LNCAP (cell line): ENCODE data around the gene PLEKHO2.

Experiments
- TF ChIP-seq, protein P1 (sequence below): fragments of 450-650 bp; IDR thresholded peaks from 2 replicates; pipeline ENCODE4 v1.5.1; 2017; ENCODE audit warnings: mild to moderate bottlenecking

The PLEKHO2 gene

DNA sequence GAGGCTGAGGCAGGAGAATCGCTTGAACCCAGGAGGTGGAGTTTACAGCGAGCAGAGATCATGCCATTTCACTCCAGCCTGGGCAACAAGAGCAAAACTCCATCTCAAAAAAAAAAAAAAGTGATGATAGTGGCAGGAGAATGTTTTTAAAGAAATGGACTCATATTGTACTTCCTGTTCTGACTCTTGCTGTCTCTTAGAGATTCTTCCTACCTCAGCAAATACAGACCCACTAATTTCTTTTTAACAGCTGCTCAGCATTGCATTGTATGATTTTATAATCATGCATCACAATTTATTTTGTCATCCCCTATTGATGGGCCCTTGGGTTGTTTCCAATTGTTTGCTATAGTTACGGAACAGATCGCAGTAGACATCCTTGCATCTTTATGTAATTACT, 61.1 kb downstream of the PLEKHO2 start:
- TF ChIP-seq, protein P1, sequence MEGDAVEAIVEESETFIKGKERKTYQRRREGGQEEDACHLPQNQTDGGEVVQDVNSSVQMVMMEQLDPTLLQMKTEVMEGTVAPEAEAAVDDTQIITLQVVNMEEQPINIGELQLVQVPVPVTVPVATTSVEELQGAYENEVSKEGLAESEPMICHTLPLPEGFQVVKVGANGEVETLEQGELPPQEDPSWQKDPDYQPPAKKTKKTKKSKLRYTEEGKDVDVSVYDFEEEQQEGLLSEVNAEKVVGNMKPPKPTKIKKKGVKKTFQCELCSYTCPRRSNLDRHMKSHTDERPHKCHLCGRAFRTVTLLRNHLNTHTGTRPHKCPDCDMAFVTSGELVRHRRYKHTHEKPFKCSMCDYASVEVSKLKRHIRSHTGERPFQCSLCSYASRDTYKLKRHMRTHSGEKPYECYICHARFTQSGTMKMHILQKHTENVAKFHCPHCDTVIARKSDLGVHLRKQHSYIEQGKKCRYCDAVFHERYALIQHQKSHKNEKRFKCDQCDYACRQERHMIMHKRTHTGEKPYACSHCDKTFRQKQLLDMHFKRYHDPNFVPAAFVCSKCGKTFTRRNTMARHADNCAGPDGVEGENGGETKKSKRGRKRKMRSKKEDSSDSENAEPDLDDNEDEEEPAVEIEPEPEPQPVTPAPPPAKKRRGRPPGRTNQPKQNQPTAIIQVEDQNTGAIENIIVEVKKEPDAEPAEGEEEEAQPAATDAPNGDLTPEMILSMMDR, result no peak

DNA sequence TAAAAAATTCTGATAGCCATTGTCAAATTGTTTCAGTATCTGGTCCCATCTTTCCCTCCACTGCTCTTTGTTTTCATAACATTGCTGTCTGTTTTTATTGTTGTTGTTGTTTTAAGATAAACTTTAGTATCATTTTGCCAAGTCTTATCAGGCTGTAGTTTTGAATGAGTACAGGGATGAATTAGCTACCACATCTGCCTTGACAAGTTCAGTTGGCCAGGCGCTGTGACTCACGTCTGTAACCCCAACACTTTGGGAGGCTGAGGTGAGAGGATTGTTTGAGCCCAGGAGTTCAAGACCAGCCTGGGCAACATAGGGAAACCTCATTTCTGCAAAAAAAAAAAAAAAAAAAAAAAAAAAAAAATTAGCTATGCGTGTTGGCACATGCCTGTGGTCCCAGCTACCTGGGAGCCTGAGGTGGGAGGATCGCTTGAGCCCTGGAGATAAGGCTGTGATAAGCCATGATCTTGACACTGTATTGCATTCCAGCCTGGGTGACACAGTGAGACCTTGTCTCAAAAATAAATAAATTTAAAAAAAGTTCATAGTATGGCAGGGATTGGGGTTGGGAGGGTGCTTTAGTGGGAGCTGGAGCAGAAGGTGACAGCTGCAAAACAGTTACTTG, 61.7 kb downstream of the PLEKHO2 start:
- TF ChIP-seq, protein P1, result no peak

DNA sequence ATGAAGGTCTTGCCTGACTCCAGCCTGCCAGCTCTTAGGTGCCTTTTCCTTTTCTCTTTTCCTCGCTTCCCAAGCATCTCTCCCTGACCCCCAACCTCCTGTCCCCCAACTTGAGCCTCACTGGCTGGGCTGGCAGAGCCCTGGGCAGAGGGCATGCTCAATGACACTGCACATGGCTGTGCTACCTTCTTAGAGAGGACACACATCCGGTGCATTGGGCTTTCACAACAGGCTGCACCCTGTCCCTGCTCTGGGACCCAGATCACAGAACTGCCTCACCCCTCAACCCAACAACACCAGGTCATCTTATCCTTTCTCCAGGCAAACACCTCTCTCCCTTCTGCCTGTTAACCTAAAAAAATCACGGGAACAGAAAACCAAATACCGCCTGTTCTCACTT, 62.5 kb downstream of the PLEKHO2 start:
- TF ChIP-seq, protein P1, result no peak

DNA sequence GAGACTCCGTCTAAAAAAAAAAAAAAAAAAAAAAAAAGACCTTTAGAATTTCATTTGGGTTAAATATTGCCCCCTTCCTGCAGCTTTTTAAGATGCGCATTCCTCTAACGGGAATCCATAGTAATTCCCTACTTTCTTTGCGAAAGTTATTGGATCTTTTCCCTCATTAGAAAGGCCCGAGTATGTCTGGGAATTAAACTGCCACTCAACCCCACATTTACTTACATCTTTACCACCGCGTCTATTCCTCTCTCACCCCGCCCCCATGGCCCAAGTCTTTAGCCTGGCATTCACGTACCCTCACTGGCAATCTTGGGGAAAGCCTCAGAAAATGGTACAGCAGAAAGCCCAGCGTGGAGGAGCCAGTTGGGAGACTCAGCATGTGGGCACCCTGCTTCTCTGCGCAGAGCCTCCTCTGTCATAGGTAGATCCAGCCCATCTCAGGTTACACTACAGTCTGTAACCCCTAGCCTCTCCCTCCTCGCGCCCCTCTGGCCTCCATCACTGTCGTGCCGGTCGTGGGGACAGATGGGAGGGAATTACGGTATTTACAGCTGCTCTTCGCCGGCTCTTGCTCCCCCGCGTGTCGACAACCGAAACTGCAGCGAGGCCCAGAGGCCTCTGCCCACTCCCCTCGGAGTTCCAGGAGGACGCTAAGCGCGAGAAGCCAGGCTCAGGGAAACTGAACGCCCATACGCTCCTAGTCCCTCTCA, 63.6 kb downstream of the PLEKHO2 start:
- TF ChIP-seq, protein P1, result no peak

DNA sequence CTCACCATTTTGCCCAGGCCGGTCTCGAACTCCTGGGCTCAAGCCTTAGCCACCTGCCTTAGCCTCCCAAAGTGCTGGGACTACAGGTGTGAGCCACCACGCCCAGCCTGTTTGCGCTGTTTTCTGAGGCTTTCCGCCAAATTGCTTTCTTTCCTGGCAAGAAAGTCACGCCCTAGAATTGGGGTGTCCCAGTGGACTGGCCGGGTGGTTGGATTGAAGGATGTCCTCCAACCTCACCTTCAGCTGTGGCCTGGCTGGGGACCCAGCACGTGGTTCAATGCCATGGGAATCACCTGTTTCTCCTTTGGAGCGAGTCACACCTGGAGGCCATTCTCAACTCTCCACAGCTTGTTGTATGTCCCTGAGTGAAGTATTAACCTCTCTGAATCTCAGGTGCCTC, 64.2 kb downstream of the PLEKHO2 start:
- TF ChIP-seq, protein P1, result no peak

DNA sequence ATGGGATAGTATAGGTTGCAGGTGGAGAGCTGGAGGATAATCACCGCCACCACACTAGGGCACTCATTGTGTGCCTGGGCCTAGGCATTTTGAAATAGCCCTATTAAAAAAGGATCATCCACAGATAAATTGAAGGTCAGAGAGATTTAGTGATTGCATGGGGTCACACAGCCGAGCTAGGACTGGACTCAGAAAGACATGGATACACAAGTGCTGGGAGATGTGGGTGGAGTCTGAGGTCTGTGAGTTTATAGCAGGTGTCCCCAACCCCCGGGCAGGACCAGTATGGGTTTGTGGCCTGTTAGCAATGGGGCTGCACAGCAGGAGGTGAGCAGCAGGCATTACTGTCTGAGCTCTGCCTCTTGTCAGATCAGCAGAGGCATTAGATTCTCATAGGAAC, 64.7 kb downstream of the PLEKHO2 start:
- TF ChIP-seq, protein P1, result no peak

DNA sequence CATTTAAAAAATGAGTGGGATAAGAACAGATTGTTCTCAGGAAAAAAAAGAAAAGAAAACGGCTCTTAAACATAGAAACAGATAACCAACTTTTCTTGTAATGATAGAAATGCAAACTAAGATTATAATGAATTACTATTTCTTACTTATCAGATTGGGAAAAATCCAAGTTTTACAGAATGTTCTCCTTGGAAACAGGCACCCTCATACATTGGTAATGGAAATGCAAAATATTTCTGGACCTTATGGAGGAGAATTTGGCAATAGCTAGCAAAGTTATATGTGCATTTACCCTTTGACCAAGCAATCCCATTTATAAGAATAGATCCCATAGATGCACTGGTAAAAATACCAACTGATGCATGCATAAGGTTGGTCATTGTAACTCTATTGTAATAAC, 66.3 kb downstream of the PLEKHO2 start:
- TF ChIP-seq, protein P1, result no peak
